GM21526 (cell line): Measurements from ENCODE around the gene ERFL.

Source experiments
- ATAC-seq: cut with Tn5 transposase; IDR thresholded peaks from one replicate; pipeline ENCODE4 v1.9.1; 2021; ENCODE audit warnings: moderate library complexity; ENCODE audit not compliant: unreplicated experiment, low FRiP score

ERFL gene

GRCh38 chr19:41928754-41929535 lies 696 bp upstream of the ERFL start:
- ATAC-seq = no peak

- no peak for ATAC-seq
Measured at GRCh38 chr19:41927497-41928192, 604 bp downstream of the ERFL start.

- no peak for ATAC-seq
Measured at GRCh38 chr19:41926763-41927496, 1.3 kb downstream of the ERFL start.

GRCh38 chr19:41926028-41926762 lies 2.1 kb downstream of the ERFL start:
- no peak for ATAC-seq

GRCh38 chr19:41925208-41926003 lies 2.8 kb downstream of the ERFL start:
- ATAC-seq = no peak

GRCh38 chr19:41924151-41925145 lies 3.8 kb downstream of the ERFL start:
- no peak for ATAC-seq

- ATAC-seq = no peak
Measured at GRCh38 chr19:41923045-41923788, 5.0 kb downstream of the ERFL start.

GRCh38 chr19:41922585-41922984 lies 5.7 kb downstream of the ERFL start:
- no peak for ATAC-seq

GRCh38 chr19:41921577-41922576 lies 6.4 kb downstream of the ERFL start:
- no peak for ATAC-seq

GRCh38 chr19:41920882-41921576 lies 7.2 kb downstream of the ERFL start:
- ATAC-seq = no peak

GRCh38 chr19:41919948-41920712 lies 8.1 kb downstream of the ERFL start:
- ATAC-seq = no peak

GRCh38 chr19:41918653-41919244 lies 9.5 kb downstream of the ERFL start:
- no peak for ATAC-seq

GRCh38 chr19:41918095-41918494 lies 10.2 kb downstream of the ERFL start:
- no peak for ATAC-seq

GRCh38 chr19:41917676-41918075 lies 10.6 kb downstream of the ERFL start:
- no peak for ATAC-seq

- no peak for ATAC-seq
Measured at GRCh38 chr19:41915776-41916414, 12.4 kb downstream of the ERFL start.
